Chondrocyte (in vitro differentiated cells): ENCODE results near the gene PHACTR1. TPM values are rescaled to one million over a fixed set of nuclear protein-coding genes. Genes with fewer than 3 reads are reported as not detected.

Experiments
- DNase-seq: peaks from one replicate; pipeline ENCODE4 v3.0.0; 2021; ENCODE audit warnings: mixed read lengths, low spot score
- H3K27ac Mint-ChIP-seq: one replicate; pipeline ENCODE4 v1.8.0; 2021; ENCODE audit warnings: mild to moderate bottlenecking, moderate library complexity, mixed read lengths; ENCODE audit not compliant: unreplicated experiment
- H3K27me3 Mint-ChIP-seq: 2 replicates; pipeline ENCODE4 v1.8.0; 2021; ENCODE audit warnings: low read depth, mixed read lengths
- H3K36me3 Mint-ChIP-seq: 2 replicates; pipeline ENCODE4 v1.8.0; 2021; ENCODE audit warnings: low read depth, mixed read lengths
- H3K4me1 Mint-ChIP-seq: 2 replicates; pipeline ENCODE4 v1.8.0; 2021; ENCODE audit warnings: low read depth, mild to moderate bottlenecking, mixed read lengths
- H3K4me3 Mint-ChIP-seq: one replicate; pipeline ENCODE4 v1.8.0; 2021; ENCODE audit warnings: mild to moderate bottlenecking, moderate library complexity, mixed read lengths; ENCODE audit not compliant: unreplicated experiment
- H3K9me3 Mint-ChIP-seq: 2 replicates; pipeline ENCODE4 v1.8.0; 2021; ENCODE audit warnings: low read depth, mixed read lengths
- total RNA-seq: library from RNA; stranded (reverse); gene quantifications from 3 replicates; pipeline ENCODE4 v1.2.1, GENCODE V29; 2021
- TF ChIP-seq, protein P1 (sequence below): fragments of 200-600 bp; sonication (generic); IDR thresholded peaks from 2 replicates; pipeline ENCODE4 v1.5.0; 2021; ENCODE audit warnings: antibody characterized with exemption, mild to moderate bottlenecking, moderate library complexity

The PHACTR1 gene
- total RNA-seq, 1 donor from 2014 or later, result 2.1 TPM

DNA sequence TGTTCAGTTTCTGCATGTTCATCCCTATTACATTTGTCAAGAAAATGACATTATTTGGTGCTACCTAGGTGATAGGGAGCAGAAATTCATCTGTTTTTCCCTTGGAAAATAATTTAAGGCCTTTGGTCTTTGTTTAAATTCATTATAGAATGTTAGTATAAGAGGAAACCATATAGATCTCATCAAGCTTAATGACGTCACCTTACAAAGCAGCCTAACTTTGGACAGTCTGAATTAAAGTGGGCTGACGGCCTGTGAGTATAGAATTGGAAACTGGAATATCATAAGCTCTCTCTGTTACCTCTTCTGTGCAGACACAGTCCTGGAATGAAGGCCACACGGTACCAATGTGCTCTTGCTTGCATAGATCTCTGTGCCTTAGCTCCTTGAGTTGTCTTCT is 503.7 kb downstream of the PHACTR1 start:
- no peaks in the 10 kb centered on the region for H3K9me3 Mint-ChIP-seq
- no peaks in the 10 kb centered on the region for H3K36me3 Mint-ChIP-seq
- DNase-seq, result no peak
- peaks cover 13% of the 10 kb centered on the region for H3K4me1 Mint-ChIP-seq
- TF ChIP-seq, protein P1, sequence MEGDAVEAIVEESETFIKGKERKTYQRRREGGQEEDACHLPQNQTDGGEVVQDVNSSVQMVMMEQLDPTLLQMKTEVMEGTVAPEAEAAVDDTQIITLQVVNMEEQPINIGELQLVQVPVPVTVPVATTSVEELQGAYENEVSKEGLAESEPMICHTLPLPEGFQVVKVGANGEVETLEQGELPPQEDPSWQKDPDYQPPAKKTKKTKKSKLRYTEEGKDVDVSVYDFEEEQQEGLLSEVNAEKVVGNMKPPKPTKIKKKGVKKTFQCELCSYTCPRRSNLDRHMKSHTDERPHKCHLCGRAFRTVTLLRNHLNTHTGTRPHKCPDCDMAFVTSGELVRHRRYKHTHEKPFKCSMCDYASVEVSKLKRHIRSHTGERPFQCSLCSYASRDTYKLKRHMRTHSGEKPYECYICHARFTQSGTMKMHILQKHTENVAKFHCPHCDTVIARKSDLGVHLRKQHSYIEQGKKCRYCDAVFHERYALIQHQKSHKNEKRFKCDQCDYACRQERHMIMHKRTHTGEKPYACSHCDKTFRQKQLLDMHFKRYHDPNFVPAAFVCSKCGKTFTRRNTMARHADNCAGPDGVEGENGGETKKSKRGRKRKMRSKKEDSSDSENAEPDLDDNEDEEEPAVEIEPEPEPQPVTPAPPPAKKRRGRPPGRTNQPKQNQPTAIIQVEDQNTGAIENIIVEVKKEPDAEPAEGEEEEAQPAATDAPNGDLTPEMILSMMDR, result no peak
- H3K27me3 Mint-ChIP-seq, result no peaks in the 10 kb centered on the region
- H3K27ac Mint-ChIP-seq, result no peak overlapping the region
- H3K4me3 Mint-ChIP-seq, result no peak overlapping the region

DNA sequence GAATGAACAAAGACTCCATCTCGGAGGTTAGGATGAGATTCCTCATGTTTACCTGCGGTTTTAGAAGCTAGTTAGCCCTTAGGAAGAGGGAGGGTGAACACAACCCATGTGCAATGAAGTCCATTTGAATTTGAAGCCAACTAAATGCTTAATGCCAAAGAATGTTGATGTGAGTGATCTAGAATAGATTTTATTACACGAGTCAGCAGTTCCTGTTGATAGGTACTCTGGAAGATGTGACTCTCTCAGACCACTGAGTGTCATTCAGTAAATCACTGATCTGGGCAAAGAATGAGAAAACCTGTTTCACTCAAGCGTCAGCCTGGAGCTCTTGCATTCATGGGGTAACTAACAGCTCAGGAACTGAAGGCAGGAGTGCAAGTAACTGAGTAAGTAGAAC is 505.5 kb downstream of the PHACTR1 start:
- no peak overlapping the region for H3K27ac Mint-ChIP-seq
- no peaks in the 10 kb centered on the region for H3K36me3 Mint-ChIP-seq
- H3K27me3 Mint-ChIP-seq, result no peaks in the 10 kb centered on the region
- peaks cover 13% of the 10 kb centered on the region for H3K4me1 Mint-ChIP-seq
- TF ChIP-seq, protein P1, result no peak
- H3K4me3 Mint-ChIP-seq, result no peak overlapping the region
- H3K9me3 Mint-ChIP-seq, result no peaks in the 10 kb centered on the region
- no peak for DNase-seq

DNA sequence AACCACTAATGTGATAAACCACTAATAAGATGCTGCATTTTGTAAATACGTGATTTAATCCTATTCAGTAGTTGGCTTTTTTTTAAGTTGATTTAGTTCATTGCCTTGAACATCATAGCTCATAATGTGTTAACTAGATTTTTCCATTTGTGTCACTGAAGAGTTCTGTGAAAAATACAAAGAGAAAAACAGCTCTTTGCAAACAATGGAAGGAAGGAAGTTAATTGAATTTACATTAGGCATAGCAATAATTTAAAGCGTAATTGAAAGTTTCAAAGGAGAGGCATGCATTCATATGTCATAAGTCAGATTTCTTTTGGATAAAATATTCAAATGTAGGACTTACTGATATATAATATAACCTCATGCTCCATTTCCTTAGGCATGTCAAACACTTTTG is 509.5 kb downstream of the PHACTR1 start:
- no peak for DNase-seq
- Mint-ChIP-seq H3K9me3 (no peaks in the 10 kb centered on the region), H3K4me1 (no peaks in the 10 kb centered on the region), H3K4me3 (no peak overlapping the region), H3K36me3 (no peaks in the 10 kb centered on the region), H3K27me3 (peaks cover 1% of the 10 kb centered on the region), H3K27ac (no peak overlapping the region)
- TF ChIP-seq, protein P1, result no peak

DNA sequence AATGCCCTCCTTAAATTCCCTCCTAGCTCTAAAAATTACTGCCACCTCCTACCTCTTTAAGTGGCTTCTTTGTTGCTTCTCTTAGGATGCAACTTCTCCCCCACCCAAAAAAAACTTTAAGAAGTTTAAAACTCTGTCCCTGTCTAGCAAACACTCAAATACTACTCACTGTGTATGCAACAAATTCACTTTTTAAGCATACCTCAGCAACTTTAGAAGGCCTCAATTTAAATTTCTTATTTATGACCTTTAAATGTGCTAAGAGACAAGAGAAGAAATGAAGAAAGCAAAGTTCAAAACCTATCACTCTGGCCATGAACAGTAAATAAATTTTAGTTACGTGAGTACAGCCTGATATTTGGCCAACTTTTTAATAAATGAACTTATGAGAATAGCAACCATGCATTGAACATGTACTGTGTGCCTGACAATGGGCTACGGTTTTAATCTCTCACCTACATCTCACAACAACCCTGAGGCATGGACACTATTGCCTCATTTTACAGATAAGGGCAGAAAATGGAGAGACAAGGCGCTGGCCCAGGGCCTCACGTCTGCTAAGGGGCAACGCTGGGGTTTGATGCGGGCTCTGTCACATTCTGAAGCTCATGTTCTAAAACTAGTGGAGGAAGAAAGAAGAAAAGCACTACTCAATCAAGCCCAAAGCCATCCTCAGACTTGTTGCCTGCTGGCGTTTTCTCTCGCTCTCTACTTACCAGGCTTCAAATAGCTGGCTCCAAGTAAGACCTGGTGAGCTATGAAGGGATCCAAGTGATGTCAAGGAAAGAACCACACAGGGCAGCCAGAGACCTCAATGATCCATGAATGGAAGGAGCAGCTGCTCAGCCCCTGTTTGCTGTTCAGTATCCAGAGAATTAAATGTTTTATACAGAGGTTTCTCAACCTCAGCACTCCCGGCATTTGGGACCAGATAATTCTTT is 512.0 kb downstream of the PHACTR1 start:
- TF ChIP-seq, protein P1, result no peak
- Mint-ChIP-seq H3K36me3 (no peaks in the 10 kb centered on the region), H3K27ac (no peak overlapping the region), H3K4me1 (no peaks in the 10 kb centered on the region), H3K4me3 (no peak overlapping the region), H3K27me3 (peaks cover 1% of the 10 kb centered on the region), H3K9me3 (no peaks in the 10 kb centered on the region)
- no peak for DNase-seq

DNA sequence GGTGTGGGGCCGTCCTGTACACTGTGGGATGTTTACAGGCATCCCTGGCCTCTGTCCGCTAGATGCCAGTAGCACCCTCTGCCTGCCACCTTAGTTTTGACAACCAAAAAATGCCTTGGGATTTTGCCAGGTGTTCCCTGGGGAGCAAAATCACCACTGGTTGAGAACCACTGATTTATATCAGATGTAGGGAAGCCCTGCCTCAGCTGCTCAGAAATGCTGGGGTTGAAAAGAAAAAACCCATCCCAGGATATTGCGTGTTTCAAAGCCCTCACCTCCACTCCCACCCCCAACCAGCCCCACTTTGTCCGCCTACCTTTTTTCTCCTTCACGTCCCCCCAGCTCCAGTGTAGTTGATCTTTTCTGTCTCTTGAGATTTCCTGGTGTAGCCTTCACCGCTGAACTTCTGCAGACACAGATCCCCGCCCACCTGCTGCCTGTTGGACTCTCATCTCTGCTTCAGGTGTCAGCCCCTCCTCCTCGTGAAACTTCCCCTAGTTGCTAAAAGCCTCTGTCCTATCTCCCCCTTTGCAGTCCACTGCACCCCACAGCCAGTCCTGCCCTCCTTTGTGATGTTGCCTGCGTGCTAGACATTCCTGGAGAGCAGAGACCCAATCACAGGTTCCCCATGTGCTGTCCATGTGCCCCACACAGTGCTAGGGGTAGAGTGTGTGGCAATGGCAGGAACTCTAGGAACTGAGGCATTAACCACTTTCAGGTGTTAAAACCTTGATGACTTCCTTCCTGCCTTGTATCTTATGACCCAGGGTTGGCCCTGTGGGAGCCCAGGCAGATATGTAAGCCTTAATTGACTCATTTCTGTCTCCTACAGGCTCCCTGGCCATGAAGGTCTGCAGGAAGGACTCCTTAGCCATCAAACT is 512.9 kb downstream of the PHACTR1 start:
- H3K4me1 Mint-ChIP-seq, result peaks cover 6% of the 10 kb centered on the region
- H3K9me3 Mint-ChIP-seq, result no peaks in the 10 kb centered on the region
- no peak overlapping the region for H3K27ac Mint-ChIP-seq
- TF ChIP-seq, protein P1, result peak; percentile 9
- no peak overlapping the region for H3K4me3 Mint-ChIP-seq
- peaks cover 1% of the 10 kb centered on the region for H3K27me3 Mint-ChIP-seq
- H3K36me3 Mint-ChIP-seq, result no peaks in the 10 kb centered on the region
- no peak for DNase-seq
